Colonic mucosa (tissue), 4 donors: ENCODE data around the gene INTS15. TPM values are rescaled to one million over a fixed set of nuclear protein-coding genes. Genes with fewer than 3 reads are reported as not detected.
"Not testable (repeated sequence)": the region's sequence is repeated elsewhere in the genome, so short reads cannot be mapped to it uniquely, and the experiment has no call there.

Experiments used
- DNase-seq: peaks from one replicate; pipeline ENCODE4 v3.0.0-alpha.2; 2020
- H3K27ac ChIP-seq: fragments of 200-600 bp; one replicate; pipeline ENCODE4 v1.8.0; 2021
- H3K27me3 ChIP-seq: fragments of 200-600 bp; one replicate; pipeline ENCODE4 v1.8.0; 2021
- H3K36me3 ChIP-seq: fragments of 200-600 bp; one replicate; pipeline ENCODE4 v1.8.0; 2021
- H3K4me1 ChIP-seq: fragments of 200-600 bp; one replicate; pipeline ENCODE4 v1.8.0; 2021; ENCODE audit warnings: mild to moderate bottlenecking
- H3K4me3 ChIP-seq: fragments of 200-600 bp; one replicate; pipeline ENCODE4 v1.8.0; 2021
- H3K9ac ChIP-seq, 2 donors: one replicate each; pipeline ENCODE4 v1.7.0; 2013; ENCODE audit warnings: control low read depth in 2 of 2, low read depth in 2 of 2, low read length in 2 of 2
- H3K9me3 ChIP-seq: fragments of 200-600 bp; one replicate; pipeline ENCODE4 v1.8.0; 2021
- intact Hi-C: fragments of 100-400 bp; cut with DNase I; formaldehyde crosslinking; loops from one replicate; pipeline ENCODE4 v1.14.1; 2022
- total RNA-seq, 2 donors: library from RNA; stranded (reverse); fragmentation: NEBNext Ultra II Directional in 1 of 2; extraction: Animal tissue kit (Norgen Biotek cat#: 25700) in 1 of 2; gene quantifications; one replicate each; pipeline ENCODE4 v1.2.1, GENCODE V29; 2021
- TF ChIP-seq, protein P1 (sequence below): fragments of 200-600 bp; IDR thresholded peaks from one replicate; pipeline ENCODE4 v1.8.0; 2022; ENCODE audit warnings: antibody characterized with exemption, mild to moderate bottlenecking
- donor health status: healthy.
- donor health status: DM: no; HTN: no; CAD: no.
- donor health status: DM: no; HTN: no; CAD: no.

INTS15 gene
- total RNA-seq, 2 donors from 2014 or later = 16.9 to 26.8 TPM

DNA sequence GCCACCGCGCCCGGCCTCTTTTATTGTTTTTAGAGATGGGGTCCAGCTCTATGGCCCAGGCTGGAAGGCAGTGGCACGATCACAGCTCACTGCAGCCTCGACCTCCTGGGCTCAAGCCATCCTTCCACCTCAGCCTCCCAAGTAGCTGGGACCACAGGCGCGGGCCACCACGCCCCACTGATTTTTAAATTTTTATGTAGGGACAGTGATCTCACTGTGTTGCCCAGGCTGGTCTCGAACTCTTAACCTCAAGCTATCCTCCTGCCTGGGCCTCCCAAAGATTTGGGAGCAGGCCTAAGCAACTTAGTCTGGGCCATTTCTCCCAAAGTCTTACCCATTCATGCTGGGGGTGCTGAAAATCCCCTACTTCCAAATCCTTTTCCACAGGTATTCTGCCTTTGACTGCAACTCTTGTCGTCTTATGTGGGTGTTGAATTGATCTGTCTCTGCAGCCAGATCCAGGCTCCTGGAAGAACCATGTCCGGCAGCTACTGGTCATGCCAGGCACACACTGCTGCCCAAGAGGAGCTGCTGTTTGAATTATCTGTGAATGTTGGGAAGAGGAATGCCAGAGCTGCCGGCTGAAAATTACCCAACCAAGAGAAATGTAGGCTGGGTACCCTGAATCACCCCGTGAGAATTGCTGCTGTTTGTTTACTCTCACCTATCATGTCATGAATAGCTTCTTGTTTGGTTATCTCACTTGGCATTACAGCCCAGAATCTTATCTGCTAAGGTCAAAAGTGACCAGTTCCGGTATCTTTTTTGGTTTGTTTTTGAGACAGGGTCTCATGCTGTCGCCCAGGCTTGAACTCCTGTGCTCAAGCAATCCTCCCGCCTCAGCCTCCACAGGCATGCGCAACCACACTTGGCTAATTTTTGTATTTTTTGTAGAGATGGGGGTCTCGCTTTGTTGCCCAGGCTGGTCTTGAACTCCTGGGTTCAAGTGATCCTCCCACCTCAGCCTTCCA is 11.4 kb upstream of the INTS15 start:
- no peaks in the 10 kb centered on the region for H3K9me3 ChIP-seq
- no peak overlapping the region for H3K27ac ChIP-seq
- peaks cover 14% of the 10 kb centered on the region for H3K36me3 ChIP-seq

DNA sequence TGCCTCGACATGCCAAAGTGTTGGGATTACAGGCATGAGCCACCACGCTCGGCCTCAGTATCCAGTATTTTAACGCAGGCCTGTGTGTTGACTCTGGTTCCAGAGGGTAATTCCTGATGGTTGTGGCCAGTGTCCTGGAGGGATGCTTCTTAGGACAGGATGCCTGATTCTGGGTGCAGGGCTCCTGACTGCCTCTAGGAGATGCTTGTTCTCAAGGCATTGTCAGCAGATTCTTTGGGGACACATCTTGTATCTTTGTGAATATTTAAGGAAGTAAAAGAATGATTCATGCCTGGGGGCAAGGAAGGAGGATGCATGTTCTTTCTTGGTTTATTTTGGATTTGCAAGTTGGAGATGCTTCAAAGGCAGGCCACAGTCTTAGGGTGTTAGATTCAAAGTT is 10.4 kb upstream of the INTS15 start:
- Histone ChIP-seq H3K27me3 (no peaks in the 10 kb centered on the region), H3K9ac (no peak overlapping the region), H3K4me1 (no peaks in the 10 kb centered on the region), H3K9me3 (no peaks in the 10 kb centered on the region), H3K27ac (no peak overlapping the region), H3K36me3 (peaks cover 14% of the 10 kb centered on the region), H3K4me3 (no peak overlapping the region)
- no peak for DNase-seq
- TF ChIP-seq, protein P1, sequence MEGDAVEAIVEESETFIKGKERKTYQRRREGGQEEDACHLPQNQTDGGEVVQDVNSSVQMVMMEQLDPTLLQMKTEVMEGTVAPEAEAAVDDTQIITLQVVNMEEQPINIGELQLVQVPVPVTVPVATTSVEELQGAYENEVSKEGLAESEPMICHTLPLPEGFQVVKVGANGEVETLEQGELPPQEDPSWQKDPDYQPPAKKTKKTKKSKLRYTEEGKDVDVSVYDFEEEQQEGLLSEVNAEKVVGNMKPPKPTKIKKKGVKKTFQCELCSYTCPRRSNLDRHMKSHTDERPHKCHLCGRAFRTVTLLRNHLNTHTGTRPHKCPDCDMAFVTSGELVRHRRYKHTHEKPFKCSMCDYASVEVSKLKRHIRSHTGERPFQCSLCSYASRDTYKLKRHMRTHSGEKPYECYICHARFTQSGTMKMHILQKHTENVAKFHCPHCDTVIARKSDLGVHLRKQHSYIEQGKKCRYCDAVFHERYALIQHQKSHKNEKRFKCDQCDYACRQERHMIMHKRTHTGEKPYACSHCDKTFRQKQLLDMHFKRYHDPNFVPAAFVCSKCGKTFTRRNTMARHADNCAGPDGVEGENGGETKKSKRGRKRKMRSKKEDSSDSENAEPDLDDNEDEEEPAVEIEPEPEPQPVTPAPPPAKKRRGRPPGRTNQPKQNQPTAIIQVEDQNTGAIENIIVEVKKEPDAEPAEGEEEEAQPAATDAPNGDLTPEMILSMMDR = no peak
- intact Hi-C loops = no loop called here

More for the DNA sequence above, 11.4 kb upstream of the INTS15 start:
- peak overlapping the region; percentile 61 for H3K4me3 ChIP-seq
- intact Hi-C loops = no loop called here
- H3K4me1 ChIP-seq = no peaks in the 10 kb centered on the region
- H3K9ac ChIP-seq = peak overlapping the region in 1 of 2 donors; percentile 76
- TF ChIP-seq, protein P1 = no peak
- no peaks in the 10 kb centered on the region for H3K27me3 ChIP-seq
- DNase-seq = no peak

DNA sequence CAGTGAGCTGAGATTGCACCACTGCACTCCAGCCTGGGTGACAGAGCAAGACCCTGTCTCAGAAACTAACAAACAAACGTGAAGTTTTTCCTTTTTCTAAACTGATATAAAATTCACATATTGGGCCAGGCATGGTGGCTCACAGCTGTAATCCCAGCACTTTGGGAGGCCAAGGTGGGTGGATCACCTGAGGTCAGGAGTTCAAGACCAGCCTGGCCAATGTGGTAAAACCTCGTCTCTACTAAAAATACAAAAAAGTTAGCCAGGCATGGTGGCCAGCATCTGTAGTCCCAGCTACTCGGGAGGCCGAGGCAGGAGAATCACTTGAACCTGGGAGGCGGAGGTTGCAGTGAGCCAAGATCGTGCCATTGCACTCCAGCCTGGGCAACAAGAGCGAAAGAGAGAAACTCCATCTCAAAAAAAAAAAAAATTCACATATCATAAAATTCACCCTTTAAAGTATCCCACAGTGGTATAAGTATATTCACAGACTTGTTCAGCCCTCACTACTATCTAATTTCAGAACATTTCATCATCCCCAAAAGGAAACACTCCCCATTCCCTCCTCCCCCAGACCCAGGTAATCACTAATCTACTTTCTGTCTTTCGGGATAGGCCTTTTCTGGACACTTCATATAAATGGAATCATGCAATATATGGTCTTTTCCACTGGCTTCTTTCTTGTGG is 3.9 kb upstream of the INTS15 start:
- DNase-seq, intact Hi-C loops, H3K4me1 ChIP-seq, H3K27me3 ChIP-seq, H3K27ac ChIP-seq, H3K9me3 ChIP-seq, H3K4me3 ChIP-seq, H3K9ac ChIP-seq: not testable (repeated sequence)
- peaks cover 14% of the 10 kb centered on the region for H3K36me3 ChIP-seq

DNA sequence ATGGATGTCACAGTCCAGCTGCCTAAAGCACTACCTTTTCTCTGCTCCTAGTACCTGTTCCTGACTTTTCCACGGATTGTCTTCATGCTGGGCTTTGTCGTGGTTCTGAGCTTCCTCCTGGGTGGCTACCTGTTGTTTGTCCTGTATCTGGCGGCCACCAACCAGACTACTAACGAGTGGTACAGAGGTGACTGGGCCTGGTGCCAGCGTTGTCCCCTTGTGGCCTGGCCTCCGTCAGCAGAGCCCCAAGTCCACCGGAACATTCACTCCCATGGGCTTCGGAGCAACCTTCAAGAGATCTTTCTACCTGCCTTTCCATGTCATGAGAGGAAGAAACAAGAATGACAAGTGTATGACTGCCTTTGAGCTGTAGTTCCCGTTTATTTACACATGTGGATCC is 1.3 kb upstream of the INTS15 start:
- no peak overlapping the region for H3K4me3 ChIP-seq
- intact Hi-C loops = no loop called here
- H3K27me3 ChIP-seq = no peaks in the 10 kb centered on the region
- H3K9ac ChIP-seq = no peak overlapping the region
- DNase-seq = no peak
- peaks cover 11% of the 10 kb centered on the region for H3K4me1 ChIP-seq
- H3K36me3 ChIP-seq = no peaks in the 10 kb centered on the region
- no peak overlapping the region for H3K27ac ChIP-seq
- no peaks in the 10 kb centered on the region for H3K9me3 ChIP-seq
- TF ChIP-seq, protein P1 = no peak

DNA sequence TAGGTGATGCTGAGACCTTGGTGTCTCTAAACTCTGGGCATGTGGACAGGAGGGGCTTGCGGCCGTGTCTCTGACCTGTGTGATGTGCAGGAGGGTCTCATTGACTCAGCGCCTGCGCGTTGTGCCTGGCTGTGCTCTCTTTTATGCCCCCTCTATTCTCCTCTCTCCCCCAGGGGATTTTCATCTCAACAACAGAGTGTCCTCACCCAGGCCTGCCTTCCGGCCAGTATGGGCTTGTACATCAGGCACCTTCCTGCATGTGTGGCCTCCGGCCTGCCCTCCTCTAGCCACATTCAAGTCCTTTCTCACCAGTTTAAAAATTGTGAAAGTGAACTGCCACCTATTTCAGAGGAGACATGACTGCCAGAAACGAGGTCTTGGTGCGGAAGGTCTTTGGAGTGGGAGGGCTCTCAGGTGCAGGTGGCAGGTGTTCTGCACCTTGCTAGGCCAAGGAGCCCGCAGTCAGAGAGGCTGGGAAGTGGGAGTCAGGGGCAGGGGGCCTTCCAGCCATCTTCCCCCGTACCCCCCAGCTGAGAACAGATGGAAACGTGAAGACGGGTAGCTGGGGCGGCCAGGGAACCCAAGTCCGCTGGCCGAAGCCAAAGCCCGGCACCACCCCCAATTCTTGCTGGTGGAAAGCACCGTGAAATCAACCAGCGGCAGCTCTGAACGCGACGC is 531 bp upstream of the INTS15 start:
- TF ChIP-seq, protein P1 = no peak
- no peaks in the 10 kb centered on the region for H3K27me3 ChIP-seq
- peaks cover 11% of the 10 kb centered on the region for H3K4me1 ChIP-seq
- no peaks in the 10 kb centered on the region for H3K36me3 ChIP-seq
- DNase-seq = no peak
- intact Hi-C loops = no loop called here
- peak overlapping the region; percentile 88 for H3K4me3 ChIP-seq
- H3K9me3 ChIP-seq = no peaks in the 10 kb centered on the region
- H3K9ac ChIP-seq = peak overlapping the region in 1 of 2 donors; percentile 91
- peak overlapping the region; percentile 80 for H3K27ac ChIP-seq
